SJSA1 (cell line): ENCODE results near the gene TNFSF13B. TPM values are rescaled to one million over a fixed set of nuclear protein-coding genes. Genes with fewer than 3 reads are reported as not detected.
"Not testable (repeated sequence)": the region's sequence is repeated elsewhere in the genome, so short reads cannot be mapped to it uniquely, and the experiment has no call there.

ENCODE experiments used
- DNase-seq, 2 experiments: peaks; one replicate each; pipeline ENCODE4 v3.0.0-alpha.2; 2015 to 2020; ENCODE audit warnings: low spot score in 2 of 2, low read depth in 1 of 2
- H3K27ac ChIP-seq: fragments of 250-450 bp; sonication (Bioruptor Pico); 2 replicates; pipeline ENCODE4 v1.5.1; 2020; ENCODE audit warnings: mild to moderate bottlenecking, moderate library complexity
- H3K27me3 ChIP-seq: fragments of 250-450 bp; sonication (Bioruptor Pico); replicated peaks from 2 replicates; pipeline ENCODE4 v1.5.1; 2020; ENCODE audit warnings: mild to moderate bottlenecking, moderate library complexity
- H3K36me3 ChIP-seq: fragments of 250-450 bp; sonication (Bioruptor Pico); 2 replicates; pipeline ENCODE4 v1.5.1; 2020; ENCODE audit warnings: mild to moderate bottlenecking
- H3K4me1 ChIP-seq: fragments of 250-450 bp; sonication (Bioruptor Pico); replicated peaks from 2 replicates; pipeline ENCODE4 v1.6.1; 2021; ENCODE audit warnings: mild to moderate bottlenecking
- H3K4me3 ChIP-seq: fragments of 250-450 bp; sonication (Bioruptor Pico); 2 replicates; pipeline ENCODE4 v1.5.1; 2020; ENCODE audit warnings: mild to moderate bottlenecking
- H3K9me3 ChIP-seq: fragments of 250-450 bp; sonication (Bioruptor Pico); replicated peaks from 2 replicates; pipeline ENCODE4 v1.5.1; 2020; ENCODE audit warnings: mild to moderate bottlenecking
- total RNA-seq: library from RNA; depleted of rRNA; stranded (reverse); fragments of >200 nt; shearing (Covaris generic); gene quantifications from 2 replicates; pipeline ENCODE4 v1.2.3, GENCODE V29; 2014; rRNA removed

Gene TNFSF13B
- total RNA-seq = 0.11 TPM in 1 of 2 replicates, not detected in the other

GRCh38 chr13:108269601-108270328, at the start of gene TNFSF13B:
Gene TNFSF13B (plus strand): TSS chr13:108269718. CDS start chr13:108269896, 178 bp downstream.
- Histone ChIP-seq H3K4me1 (peaks cover 7% of the 10 kb centered on the region; the same call in 1 of the 2 replicates), H3K36me3 (no peaks in the 10 kb centered on the region), H3K4me3 (peak within 1 kb of the TSS; percentile 12; the same call in 1 of the 2 replicates), H3K9me3 (no peaks in the 10 kb centered on the region), H3K27me3 (no peaks in the 10 kb centered on the region), H3K27ac (no peak within 1 kb of the TSS)
- peak in 1 of 2 experiments; percentile 24 for DNase-seq

GRCh38 chr13:108220041-108220440, 49.5 kb upstream of the TNFSF13B start:
- no peak overlapping the region for H3K4me3 ChIP-seq
- peaks cover 6% of the 10 kb centered on the region for H3K36me3 ChIP-seq
- H3K27ac ChIP-seq = no peak overlapping the region
- H3K4me1 ChIP-seq = peaks cover 15% of the 10 kb centered on the region
- no peaks in the 10 kb centered on the region for H3K9me3 ChIP-seq
- no peaks in the 10 kb centered on the region for H3K27me3 ChIP-seq
- DNase-seq = no peak

- Histone ChIP-seq H3K4me3 (no peak overlapping the region), H3K27ac (no peak overlapping the region), H3K27me3 (no peaks in the 10 kb centered on the region), H3K36me3 (peaks cover 2% of the 10 kb centered on the region), H3K9me3 (no peaks in the 10 kb centered on the region), H3K4me1 (peaks cover 8% of the 10 kb centered on the region)
- DNase-seq = no peak
These were observed 45.6 kb upstream of the TNFSF13B start for GRCh38 chr13:108223687-108224503.

GRCh38 chr13:108225440-108225839, 44.1 kb upstream of the TNFSF13B start:
- DNase-seq = no peak
- Histone ChIP-seq H3K36me3 (peaks cover 12% of the 10 kb centered on the region; the same call in 1 of the 2 replicates), H3K4me3 (no peak overlapping the region), H3K4me1 (no peaks in the 10 kb centered on the region), H3K27ac (no peak overlapping the region), H3K9me3 (no peaks in the 10 kb centered on the region), H3K27me3 (no peaks in the 10 kb centered on the region)

DNA sequence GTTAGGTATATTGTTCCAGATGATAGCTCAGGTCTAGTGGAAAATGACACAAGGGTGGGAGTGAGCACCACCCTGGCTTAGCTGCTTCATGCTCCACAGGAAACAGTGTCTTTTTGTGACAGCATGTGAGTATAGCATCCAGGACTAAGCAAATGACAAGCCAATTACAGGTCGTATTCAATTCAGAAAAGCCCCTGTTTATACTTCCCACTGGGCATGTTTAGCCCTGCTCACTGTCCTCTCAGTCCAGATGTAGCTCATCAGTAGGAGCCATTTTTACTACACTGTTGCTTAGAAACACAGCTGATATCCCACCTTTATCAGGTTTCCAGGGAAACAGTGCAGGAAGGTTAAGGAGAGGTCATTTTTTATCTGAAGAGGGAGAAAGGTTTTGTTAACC, 43.3 kb upstream of the TNFSF13B start:
- no peaks in the 10 kb centered on the region for H3K9me3 ChIP-seq
- no peaks in the 10 kb centered on the region for H3K27me3 ChIP-seq
- H3K4me3 ChIP-seq = no peak overlapping the region
- H3K4me1 ChIP-seq = no peaks in the 10 kb centered on the region
- H3K27ac ChIP-seq = no peak overlapping the region
- no peak for DNase-seq
- H3K36me3 ChIP-seq = peaks cover 12% of the 10 kb centered on the region; the same call in 1 of the 2 replicates

DNA sequence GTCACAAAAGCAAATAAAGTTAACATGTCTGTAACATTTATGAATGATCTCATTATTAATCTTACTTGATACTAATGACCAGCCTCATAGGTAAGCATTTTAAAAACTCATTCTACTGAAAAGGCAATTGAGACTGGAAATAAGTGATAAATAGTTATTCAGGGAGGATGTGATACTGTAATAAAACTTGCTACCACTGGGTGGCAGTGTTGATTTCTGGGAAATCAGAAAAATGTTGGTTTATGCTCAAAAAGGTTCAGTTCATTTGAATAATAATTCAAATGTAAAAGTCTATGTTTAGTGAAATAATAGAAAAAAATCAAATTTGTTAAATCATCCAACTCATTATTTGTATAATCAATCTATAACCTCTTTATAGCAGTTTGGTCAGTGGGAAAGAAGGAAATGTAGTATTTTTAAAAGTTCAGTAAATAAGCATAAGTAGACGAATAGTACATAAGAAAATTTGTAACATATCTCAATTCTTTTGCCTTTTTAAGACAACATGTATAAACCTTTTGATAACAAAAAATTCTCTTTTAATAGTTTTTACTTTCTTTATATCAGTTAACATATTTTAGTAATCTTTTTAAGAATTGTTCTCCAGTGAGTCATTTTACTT, 41.8 kb upstream of the TNFSF13B start:
- Histone ChIP-seq H3K4me1 (no peaks in the 10 kb centered on the region), H3K4me3 (no peak overlapping the region), H3K27ac (no peak overlapping the region), H3K27me3 (no peaks in the 10 kb centered on the region), H3K9me3 (no peaks in the 10 kb centered on the region), H3K36me3 (peaks cover 12% of the 10 kb centered on the region; the same call in 1 of the 2 replicates)
- no peak for DNase-seq

- DNase-seq = no peak
- H3K27me3 ChIP-seq = no peaks in the 10 kb centered on the region
These were observed 39.1 kb upstream of the TNFSF13B start for GRCh38 chr13:108230377-108230776.

DNA sequence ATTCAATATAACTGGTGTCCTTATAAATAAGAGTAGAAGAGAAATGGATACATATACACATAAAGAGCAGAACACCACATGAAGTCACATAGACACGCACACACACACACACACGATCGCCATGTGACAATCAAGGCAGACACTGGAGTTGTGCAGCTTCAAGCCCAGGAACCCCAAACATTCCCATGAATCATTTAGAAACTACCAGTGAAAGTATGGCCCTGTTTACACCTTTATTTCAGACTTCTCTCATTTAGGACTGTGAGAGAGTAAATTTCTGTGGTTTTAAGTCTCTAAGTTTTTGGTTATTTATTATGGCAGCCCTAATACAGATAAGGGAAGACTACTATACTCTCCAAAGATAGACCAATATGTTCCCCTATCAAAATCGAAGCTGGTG, 20.4 kb upstream of the TNFSF13B start:
- Histone ChIP-seq H3K27me3 (no peaks in the 10 kb centered on the region), H3K36me3 (no peaks in the 10 kb centered on the region), H3K9me3 (no peaks in the 10 kb centered on the region), H3K4me3 (no peak overlapping the region), H3K27ac (no peak overlapping the region), H3K4me1 (no peaks in the 10 kb centered on the region)
- DNase-seq = no peak

More at GRCh38 chr13:108230377-108230776, 39.1 kb upstream of the TNFSF13B start:
- no peaks in the 10 kb centered on the region for H3K4me1 ChIP-seq
- H3K9me3 ChIP-seq = no peaks in the 10 kb centered on the region
- no peak overlapping the region for H3K27ac ChIP-seq
- peaks cover 12% of the 10 kb centered on the region; the same call in 1 of the 2 replicates for H3K36me3 ChIP-seq
- no peak overlapping the region for H3K4me3 ChIP-seq

- no peak for DNase-seq
- Histone ChIP-seq H3K4me3 (no peak overlapping the region), H3K27ac (no peak overlapping the region), H3K9me3 (no peaks in the 10 kb centered on the region), H3K4me1 (no peaks in the 10 kb centered on the region), H3K27me3 (no peaks in the 10 kb centered on the region), H3K36me3 (no peaks in the 10 kb centered on the region)
These were observed 12.3 kb upstream of the TNFSF13B start for GRCh38 chr13:108257248-108257647.

DNA sequence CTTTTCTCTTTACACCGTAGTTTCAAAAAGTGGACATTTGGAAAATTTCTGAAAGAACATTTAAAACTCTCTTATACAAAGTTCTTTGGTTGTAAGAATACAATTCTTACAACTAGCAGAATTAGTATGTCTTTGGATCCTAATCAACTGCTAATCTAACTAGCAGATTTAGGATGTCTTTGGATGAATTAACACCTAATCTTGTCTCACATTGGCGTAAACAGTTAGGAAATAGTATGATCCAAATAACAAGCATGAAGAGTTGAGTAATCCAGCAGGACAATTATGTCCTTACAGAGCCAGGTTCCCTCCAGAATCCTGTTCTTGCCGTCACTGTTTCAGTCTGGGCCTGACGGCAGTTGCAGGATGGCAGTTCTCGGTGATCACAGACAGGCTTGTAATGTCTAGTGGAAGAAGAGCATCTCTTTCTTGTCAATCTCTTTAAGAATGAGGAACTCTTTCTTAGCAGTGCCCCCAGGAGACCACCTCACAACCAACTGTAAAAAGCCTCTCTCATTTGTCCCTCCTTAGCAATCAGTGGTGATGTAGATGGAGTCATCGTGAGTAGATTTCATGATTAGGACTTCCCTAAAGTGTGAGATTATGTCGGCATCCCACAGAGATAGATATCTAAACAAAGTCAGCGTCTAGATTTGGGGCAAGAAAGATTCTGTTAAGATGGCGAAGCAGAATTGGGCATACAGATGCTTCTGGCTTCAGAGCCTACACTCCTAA, 5.7 kb upstream of the TNFSF13B start:
- H3K27me3 ChIP-seq = no peaks in the 10 kb centered on the region
- no peaks in the 10 kb centered on the region for H3K36me3 ChIP-seq
- H3K27ac ChIP-seq = no peak overlapping the region
- no peaks in the 10 kb centered on the region for H3K4me1 ChIP-seq
- no peak for DNase-seq
- H3K4me3 ChIP-seq = no peak overlapping the region
- H3K9me3 ChIP-seq = no peaks in the 10 kb centered on the region

DNA sequence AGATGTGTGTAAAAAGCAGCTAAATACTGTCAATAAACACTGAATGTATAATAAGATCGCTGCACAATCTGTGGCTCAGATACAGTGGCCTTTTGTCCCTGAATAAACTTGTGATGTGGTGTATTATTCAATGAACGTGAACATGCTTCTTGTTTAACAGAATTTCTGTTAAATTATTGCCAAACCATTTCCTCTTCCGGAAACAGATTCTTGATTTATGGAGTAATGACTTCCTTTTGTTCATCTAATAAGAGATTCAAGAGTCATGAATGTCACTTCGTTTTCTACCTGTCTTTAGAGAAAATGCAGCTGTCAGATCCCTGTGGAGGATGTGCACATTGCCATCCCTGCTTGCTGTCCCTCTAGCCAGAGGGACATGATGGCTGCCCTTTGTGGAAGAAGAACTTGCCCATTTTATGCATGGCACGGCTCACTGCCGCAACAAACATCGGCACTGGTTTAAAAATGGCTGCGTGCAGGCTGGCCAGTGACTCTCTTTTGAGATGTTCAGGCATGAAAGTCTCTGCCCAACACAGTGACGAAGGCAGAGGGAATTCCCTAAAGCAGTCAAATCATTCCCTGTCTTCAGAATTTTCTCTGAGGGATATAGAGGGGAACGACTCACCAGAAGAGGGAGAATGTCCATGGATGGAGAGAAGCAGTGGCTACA, 3.1 kb upstream of the TNFSF13B start:
- Histone ChIP-seq H3K36me3 (no peaks in the 10 kb centered on the region), H3K4me3 (no peak overlapping the region), H3K9me3 (no peaks in the 10 kb centered on the region), H3K27me3 (no peaks in the 10 kb centered on the region), H3K4me1 (peaks cover 7% of the 10 kb centered on the region; the same call in 1 of the 2 replicates), H3K27ac (no peak overlapping the region)
- DNase-seq = no peak

- DNase-seq = no peak
- H3K4me1 ChIP-seq = peaks cover 7% of the 10 kb centered on the region; the same call in 1 of the 2 replicates
- H3K36me3 ChIP-seq = no peaks in the 10 kb centered on the region
- no peaks in the 10 kb centered on the region for H3K9me3 ChIP-seq
- H3K27me3 ChIP-seq = no peaks in the 10 kb centered on the region
- no peak overlapping the region for H3K27ac ChIP-seq
- H3K4me3 ChIP-seq = no peak overlapping the region
These were observed 2.2 kb upstream of the TNFSF13B start for GRCh38 chr13:108267347-108267746.

DNA sequence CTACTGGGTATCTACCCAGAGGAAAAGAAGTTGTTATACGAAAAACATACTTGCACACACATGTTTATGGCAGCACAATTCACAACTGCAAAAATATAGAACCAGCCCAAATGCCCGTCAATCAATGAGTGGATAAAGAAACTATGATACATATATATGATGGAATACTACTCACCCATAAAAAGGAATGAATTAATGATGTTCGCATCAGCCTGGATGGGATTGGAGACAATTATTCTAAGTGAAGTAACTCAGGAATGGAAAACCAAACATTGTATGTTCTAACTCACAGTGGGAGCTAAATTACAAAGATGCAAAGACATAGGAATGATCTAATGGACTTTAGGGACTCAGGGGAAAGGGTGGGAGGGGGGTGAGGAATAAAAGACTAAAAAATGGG, 1.7 kb upstream of the TNFSF13B start:
- not testable (repeated sequence) for DNase-seq, H3K9me3 ChIP-seq, H3K27me3 ChIP-seq, H3K27ac ChIP-seq, H3K36me3 ChIP-seq, H3K4me1 ChIP-seq, H3K4me3 ChIP-seq
